ENCODE measurements around the gene PPP2R5C.
A peak's percentile ranks its signal among the peaks of the same experiment; 100 is the strongest.

PPP2R5C gene

DNA sequence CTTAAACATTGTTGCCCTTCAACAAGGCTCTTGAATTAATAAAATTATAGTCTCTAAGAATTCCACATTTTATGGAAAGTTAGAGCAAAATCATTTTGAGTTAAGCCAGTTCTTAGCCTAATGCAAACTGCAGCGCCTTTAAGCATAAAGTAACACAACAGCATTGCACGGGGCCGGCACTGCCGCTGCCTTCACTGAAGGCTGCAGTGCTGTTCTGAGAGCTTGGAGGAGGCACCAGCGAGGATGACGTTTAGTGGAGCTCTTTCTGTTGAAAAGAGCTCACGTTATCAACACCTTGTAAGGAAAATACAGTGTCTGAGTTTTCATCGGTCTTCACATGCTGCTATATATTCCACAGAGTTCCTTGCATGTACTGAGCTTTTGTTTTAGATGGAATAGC, 164.6 kb downstream of the PPP2R5C start:
- no peak for DNase-seq

DNA sequence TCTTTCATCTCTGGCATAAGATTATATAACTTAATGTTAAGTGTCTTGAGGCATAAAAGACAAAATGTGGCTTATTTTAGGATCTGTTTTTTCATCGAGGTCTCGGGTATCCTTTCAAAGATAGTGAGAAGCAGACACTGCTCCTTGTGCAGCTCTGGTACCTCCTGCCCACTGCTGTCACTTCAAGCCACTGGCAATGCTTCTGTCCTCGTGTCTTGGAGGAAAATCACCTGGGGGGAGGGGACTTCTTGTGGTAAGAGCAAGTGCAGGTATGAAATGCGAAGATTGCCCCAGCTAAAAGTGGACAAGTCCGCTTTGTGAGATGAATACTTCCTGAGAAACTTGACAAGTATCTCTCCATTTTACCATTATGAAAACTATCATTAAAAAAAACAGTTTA, 165.1 kb downstream of the PPP2R5C start:
- no peak for DNase-seq

DNA sequence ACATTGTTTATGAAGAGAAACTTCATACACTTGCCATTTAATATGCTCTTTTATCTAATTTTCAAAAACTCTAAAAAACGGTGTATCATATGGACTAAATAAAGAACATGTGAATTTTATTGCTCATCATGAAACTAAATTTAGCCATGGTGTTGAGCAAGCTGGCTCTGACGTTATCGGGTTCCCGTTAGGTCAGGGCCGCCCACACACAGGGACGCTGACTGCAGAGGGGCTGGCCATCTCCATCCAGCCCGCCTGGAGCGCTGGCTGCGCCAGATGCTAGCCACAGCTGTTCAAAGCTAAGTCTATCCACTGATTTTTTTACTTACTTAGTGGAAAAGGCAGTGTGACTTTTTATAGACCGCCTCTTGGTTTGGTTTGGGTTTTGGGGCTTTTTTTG, 166.3 kb downstream of the PPP2R5C start:
- DNase-seq: no peak

DNA sequence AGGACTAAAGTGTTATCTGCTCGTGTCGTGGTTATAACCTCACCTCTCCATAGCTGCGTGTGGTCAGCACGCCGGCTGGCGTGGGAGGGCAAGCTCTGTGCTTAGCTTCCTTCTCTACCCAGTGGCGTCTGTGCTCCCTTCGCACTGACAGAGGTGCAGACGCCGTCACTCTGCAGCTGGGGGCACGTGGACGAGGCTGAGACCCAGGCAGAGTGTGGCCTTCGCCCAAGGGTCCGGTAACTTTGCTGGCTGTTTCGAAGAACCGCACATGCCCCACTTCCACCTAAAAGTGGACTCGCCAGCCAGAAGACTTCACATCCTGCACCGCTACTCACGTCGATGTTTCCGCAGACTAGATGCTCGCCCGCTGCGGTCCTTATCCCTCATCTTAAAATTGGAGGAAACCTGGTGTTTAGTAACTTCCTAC, 166.9 kb downstream of the PPP2R5C start:
- DNase-seq: no peak

DNA sequence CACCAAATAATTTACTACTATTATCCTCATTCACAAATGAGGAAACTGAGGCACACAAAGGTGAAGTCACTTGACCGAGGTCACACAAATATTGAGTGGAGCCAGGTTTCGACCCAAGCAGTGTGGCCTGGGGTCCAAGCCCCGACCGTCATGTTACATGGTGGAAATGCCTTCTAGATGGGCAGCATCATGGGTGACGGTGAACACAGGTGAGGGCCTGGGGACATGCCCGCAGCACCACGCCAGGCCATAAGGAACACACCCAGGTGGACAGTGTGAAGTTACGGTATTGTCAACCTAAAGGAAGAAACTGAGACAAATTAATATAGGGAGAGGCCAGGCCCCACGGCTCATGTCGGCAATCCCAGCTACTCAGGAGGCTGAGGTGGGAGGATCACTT, 167.6 kb downstream of the PPP2R5C start:
- no peak for DNase-seq

DNA sequence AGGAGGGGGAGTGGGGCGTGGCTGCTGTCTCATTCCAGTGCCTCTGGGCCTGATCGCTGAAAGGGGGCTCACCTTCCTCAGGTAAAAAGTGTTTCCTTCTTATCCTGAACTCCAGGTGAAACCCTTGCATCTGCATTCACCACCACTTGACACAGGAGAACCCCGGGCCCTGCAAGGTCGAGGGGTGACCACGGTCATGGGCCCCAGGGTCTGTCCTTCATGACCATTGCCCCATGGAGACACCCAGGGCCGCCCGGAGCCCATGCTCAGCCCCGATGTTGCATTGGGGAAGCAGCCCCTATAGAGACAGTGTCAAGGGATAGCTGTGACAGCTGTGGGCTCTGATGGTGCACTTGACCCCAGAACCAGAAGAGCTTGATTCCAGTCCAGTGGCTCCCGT, 168.4 kb downstream of the PPP2R5C start:
- no peak for DNase-seq

DNA sequence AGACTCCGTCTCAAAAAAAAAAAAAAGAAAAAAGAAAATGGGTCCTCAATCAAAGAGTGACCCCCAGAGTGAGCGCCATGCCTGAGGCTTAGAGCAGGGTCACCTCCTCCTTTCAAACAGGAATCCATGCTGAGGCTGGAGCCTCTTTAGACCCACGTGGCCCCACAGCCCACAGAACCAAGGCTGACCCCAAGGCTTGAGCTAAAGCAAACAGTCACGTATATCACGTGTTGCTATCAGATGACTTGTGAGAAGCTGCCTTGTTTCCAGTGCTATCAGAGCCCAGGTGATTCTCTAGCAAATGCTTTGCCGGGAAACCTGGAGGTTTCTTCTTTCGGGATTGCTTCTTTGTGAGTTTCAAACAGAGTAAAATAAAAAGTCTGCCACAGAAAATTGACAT, 171.2 kb downstream of the PPP2R5C start:
- DNase-seq: no peak

DNA sequence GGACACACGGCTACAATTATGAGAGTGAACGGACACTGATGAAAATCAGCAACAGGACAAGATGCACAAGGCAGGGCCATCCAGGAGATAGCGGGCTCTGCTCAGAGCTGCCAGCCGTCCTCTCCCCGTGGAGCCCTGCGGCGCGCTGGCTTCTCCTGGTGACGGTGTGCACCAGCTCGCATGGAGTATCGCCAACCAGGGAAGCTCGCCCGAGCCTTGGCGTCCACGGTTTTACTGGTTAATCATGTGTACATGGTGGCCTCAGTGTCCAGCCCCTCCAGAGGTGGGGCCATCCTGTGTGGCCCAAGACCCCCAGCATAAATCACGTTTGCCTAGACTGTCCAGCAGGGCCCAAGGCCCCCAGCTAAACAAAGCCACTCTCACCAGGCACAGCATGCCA, 171.7 kb downstream of the PPP2R5C start:
- DNase-seq: no peak

DNA sequence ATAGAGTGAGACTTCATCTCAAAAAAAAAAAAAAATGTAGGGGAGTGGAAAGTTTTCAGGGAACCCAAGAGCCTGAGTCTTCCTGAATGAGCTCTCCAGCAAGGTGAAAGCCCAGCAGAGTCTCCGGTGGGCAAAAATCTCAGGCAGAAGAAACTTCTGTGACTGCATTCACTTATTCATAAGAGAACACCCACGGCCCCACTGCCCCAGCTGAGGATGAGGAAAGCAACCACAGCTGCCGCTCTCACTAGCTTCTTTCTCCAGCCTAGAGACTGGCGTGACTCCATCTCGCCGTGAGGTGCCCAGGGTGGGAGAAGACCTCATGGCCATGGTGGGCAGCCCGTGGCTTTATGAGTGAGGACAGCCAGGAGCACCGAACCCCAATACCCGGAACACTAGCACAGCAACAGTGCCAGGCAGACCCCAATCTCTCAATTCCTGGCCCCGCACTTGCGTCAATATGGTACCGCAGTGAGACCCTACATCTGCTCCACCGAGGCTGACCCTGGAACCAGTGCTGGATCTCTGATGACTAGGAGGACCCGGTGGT, 173.2 kb downstream of the PPP2R5C start:
- no peak for DNase-seq

DNA sequence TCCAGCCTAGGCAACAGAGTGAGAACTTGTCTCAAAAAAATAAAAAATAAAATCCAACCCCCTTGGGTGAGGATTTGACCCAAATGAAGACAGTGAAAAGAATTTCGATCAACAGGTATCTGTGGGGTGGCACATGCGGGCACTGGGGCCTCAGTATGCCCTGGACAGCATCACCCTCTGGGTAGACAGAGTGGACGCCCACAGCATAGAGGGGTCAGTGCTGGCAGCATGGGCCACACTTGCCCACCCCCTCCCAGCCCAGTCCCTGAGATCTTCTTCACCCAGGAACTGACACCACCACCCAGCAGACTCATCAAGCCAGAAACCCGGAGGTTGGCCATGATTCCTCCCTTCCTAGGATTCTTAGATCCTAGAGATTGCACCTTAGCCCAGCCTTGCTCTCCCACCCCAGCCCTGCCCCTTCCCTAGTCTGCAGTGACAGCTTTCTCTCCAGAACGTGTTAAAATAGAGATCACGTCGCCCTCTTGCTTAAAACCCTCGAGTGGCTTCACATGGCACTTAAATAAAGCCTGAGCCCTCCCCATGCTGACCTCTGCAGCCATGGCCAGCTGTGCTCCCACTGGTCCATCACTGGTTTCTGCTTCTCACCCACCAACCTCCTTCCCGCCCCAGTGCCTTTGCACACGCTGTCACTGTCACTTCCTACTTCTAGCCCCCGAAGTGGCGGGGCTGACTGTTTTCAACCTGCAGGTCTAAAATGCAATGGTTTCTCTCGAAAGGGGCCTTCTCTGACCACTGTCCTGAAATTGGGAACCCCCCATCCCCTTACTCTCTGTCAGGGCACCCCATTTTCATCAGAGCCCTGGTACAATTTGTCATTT, 176.6 kb downstream of the PPP2R5C start:
- DNase-seq: no peak

DNA sequence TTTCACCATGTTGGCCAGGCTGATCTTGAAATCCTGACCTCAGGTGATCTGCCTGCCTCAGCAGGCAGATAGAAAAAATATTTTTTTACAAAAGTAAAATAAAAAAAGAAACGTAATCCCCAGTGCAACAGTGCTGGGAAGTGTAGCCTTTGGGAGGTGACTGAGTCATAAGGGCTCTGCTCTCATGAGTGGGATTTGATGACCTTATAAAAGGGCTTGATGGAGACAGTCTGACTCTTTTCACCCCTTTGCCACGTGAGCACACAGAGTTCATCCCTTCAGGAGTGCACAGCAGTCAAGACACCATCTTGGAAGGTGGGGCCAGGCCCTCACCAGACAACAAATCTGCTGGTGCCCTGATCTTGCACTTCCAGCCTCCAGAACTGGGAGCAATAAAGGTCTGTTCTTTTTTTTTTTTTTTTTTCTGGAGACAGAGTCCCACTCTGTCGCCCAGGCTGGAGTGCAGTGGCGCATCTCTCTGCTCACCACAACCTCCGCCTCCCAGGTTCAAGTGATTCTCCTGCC, 178.2 kb downstream of the PPP2R5C start:
- DNase-seq: no peak

DNA sequence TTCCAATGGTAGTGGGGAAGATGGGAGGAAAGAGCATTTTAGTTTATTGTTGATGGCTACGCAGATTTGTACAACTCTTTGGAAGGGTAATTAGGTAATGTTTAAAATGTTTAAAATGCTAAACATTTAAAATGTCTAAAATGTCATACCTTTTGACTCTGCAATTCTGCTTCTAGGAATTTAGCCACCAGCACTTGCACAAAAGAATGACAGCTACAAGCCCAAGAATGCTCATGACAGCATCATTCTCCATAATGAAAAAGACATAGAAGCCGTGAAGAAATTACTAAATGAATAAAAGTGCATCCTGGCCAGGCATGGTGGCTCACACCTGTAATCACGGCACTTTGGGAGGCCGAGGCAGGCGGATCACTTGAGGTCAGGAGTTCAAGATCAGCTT, 182.9 kb downstream of the PPP2R5C start:
- DNase-seq: no peak

DNA sequence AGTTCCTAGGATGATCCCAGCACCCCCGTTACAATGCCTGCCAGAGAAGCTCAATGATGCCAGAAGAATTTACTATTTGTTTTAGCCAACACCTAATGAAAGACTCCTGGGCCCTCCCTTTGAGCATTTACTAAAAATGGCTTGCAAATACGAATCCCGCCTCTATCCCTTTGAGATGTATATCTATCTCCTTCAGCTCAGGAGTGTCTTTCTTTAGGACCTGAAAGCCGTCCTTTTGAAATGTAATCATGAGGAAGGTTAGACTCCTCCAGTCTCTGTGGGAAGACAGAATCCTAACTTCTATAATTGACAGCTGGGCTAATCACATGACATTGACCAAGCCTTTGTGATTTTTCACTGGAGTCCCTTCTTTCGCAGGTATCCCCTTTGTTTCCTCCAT, 183.7 kb downstream of the PPP2R5C start:
- no peak for DNase-seq

DNA sequence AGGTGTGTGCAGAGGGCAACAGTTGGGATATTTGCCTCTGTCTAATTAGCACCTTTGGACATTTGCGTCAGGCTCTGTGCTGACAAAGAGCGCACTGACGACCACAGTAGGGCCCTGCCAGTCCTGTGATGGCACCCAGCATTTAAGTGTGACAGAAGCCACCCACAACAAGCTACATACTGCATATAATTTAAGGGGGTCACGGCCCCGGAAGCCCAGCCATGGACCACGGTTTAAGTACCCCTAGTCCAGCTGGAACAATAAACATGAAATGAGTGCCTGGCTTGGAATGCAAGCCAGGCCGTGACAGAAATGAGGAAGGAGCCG, 186.0 kb downstream of the PPP2R5C start:
- DNase-seq: no peak

DNA sequence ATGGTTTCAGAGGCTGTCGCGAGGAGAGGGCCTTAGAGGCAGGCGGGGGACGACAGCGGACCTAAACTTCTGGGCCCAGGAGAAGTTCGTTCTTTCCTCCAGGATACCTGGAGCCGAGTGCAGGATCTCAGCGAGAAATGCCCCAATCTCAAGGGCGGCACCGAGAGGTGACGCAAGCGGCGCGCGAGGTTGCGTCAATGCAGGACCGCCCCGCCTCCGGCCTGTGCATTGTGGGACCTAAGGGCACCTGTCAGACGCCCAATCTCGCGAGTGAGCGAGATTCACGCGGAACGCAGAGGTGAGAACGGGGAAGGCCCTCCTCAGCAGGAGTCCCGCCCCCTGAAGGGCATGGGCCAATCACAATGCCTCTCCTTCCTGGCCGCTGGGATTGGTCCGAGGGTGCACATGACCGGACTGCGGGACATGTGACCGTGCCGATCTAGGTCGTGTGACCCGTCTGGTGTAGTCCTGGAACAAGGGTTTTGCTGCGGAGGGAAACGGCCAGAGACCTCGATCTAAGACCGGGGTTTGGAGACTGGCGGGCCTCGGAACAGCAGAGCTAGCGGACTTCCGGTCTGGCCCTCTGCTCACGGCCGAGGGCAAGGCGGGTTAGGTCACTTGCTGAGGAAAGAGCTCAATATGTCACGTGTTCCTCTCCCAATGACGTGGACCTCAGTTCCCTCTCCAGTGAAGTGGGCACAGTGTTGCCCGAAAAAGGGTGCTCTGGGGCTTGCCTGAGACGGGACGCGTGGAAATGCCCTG, 186.6 kb downstream of the PPP2R5C start:
- peak; percentile 99 for DNase-seq

DNA sequence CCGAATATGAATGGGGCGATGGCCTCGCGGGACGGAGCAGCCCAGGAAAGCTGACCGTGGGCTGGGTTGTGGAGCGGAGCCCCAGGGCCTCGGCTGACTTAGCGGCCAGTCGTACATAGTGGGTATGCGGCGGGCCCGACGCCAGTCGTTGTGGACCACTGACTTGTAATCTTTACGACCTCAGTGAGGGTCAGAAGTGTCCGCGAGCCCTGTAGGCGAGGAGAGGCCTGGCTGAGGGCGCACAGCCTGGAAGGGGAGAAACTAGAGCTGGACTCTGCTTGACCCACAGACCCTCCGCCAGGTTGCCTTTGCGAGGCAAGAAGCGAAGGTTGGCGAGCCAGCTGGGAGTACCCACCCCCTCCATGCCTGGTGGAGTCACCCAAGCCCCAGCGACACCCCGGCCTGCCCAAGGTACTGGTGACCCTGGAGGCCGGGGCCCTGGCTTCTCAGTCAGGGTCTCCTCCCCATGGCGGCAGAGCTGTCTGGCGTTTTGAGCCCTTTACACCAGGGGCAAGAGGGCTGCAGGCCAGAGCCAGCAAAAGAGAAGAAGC, 187.2 kb downstream of the PPP2R5C start:
- no peak for DNase-seq

DNA sequence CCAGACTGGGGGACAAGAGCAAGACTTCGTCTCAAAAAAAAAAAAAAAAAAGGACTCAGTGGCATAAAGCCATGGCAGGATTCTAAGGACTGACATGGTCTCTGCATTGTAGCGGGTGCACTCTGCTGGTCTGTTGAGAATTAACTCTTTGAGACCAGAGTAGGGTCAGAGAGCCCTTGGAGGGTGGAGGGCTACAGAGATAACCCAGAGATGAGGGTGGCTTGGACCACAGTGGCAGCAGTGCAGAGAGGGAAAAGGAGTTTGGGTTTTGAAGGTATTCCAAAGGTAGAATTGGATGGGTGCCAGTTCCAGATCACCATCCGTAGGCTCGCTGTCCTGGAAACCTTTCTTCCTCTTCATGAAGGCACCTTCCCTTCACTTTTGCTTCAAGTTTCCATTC, 188.6 kb downstream of the PPP2R5C start:
- DNase-seq: no peak

DNA sequence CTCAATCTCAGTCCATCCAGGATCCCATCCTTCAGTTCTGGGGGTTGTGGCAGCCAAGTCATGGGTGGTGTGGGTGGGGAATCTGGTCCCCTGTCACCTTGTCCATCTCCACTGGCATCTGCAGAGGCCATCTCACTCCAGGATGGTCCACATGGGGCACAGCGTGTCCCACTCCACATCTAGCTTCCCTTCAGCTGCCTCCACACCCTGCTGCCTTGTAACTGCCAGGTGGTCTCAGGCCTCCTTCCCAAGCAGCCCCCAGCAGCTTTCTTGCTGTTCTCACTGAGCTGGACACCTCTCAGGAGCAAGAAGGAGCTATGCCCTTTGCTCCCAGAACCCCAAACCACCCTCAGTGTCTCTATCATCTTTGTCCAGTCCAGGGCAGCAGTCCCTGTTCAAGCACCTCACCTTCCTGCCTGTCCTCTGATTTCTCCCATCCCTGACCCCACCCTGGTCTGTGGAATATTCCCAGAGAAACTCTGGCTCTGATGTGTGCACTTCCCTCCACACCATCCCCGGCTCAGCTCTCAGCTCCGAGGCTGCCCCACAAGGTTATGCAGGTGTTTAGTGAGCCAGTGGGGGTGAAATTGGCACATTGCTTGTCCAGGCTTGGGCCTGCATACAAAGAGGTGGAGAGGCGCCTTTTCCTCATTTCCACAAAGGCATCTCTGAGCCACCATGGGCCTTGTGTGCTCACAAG, 189.2 kb downstream of the PPP2R5C start:
- DNase-seq: no peak

DNA sequence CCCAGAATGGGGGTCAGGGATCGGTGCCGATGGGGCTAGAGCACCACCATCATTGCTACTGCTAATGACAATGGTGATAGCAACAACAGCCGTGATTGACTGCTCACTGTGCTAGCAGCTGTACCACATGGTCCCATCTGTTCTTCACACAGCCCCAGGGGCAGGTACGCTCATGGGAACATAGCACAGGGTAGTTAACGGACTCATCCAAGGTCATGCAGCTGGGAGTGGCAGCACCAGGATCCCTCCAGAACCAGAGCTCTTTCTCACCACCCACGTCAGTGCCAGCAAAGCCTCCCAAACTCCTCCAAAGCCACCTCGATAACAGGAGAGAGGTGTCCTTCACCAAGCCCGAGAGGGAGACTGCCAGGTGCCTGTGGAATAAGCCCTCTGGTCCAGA, 191.6 kb downstream of the PPP2R5C start:
- no peak for DNase-seq

DNA sequence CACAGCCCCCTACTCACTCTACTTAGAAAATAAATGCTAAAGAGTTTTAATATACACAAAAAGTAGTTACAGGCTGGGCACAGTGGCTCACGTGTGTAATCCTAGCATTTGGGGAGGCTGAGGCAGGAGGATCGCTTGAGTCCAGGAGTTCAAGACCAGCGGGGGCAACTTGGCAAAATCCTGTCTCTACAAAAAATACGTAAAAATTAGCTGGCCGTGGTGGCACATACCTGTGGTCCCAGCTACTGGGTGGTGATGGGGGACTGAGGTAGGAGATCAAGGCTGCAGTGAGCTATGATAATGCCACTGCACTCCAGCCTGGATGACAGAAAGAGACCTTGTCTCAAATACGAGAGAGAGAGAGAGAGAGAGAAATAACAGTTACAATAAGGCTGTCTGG, 193.0 kb downstream of the PPP2R5C start:
- DNase-seq: no peak

DNA sequence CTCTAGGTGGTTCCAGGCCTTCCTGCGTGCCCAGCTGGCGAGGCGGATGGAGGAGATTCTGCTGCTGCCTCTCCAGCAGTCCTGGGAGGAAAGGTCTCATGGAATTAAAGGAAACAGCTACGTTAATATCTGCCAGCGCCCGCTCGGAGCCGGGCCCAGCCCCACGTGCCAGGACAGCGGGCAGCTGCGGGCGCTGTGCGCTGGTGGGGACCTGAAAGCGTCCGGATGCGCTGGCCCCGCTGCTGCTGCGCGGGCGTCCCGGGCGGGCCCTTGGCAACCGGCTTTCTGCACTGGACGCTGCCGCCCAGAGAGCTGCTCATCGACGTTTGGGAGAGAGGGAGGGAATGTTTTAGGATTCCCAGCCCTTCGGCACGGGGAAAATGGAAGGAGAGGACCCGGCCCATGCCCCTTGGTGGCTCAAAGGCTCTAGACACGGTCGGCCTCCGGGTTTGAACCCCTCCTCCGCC, 194.2 kb downstream of the PPP2R5C start:
- DNase-seq: no peak

DNA sequence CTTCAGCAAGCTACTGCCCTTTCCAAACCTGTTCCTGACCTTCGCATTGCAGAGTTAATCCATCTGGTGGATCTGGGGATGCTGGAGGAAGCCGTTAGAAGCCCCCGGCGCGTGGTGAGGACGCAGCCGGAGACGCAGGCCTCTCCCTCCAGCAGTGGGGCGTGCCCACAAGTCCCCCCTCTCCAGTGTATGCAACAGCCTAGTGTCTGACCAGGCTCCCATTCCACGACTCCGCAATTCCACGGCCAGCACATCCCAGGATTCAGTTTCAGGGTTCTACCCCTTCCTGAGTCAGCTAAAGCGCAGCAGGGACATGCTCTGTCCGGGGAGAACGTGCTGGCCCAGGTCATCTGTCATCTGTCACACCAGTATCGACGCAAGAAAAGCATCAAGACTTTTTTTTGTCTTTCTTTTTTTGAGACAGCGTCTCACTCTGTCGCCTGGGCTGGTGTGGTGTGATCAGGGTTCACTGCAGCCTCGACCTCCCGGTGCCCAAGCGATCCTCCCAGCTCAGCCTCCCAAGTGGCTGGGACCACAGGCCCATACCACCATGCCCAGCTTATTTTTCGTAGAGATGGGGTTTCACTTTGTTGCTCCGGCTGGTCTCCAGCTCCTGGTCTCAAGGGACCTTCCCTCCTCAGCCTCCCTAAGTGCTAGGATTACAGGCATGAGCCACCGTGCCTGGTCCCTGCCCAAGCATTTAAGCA, 194.8 kb downstream of the PPP2R5C start:
- no peak for DNase-seq
